ENCODE data around the gene KCP.

Gene KCP

GRCh38 chr7:128910569-128910945 lies at the start of gene KCP:
Gene KCP (minus strand): TSS chr7:128910709. CDS start chr7:128910676, 33 bp downstream.
- H3K27ac ChIP-seq, result no peak within 1 kb of the TSS
- DNase-seq (ENCODE audit: low spot score), result no peak
- CTCF ChIA-PET, result no interaction called here
- no peak for TF ChIP-seq CTCF (conservative IDR thresholded peaks at IDR 0.05; ENCODE audit: low read depth)
- POLR2A ChIA-PET (ENCODE audit: low non-redundant PET), result no interaction called here

- ChIA-PET POLR2A (ENCODE audit: low non-redundant PET) (no interaction called here), CTCF (interaction anchor here (0.5 kb wide), 1 partner anchor 84 kb away, joined by 9 read pairs; no protein-coding TSS in a partner anchor)
- H3K27ac ChIP-seq, result no peak overlapping the region
- DNase-seq (ENCODE audit: low spot score), result no peak
- no peak for TF ChIP-seq CTCF (conservative IDR thresholded peaks at IDR 0.05; ENCODE audit: low read depth)
These were observed 48.8 kb upstream of the KCP start for GRCh38 chr7:128959296-128959695.

GRCh38 chr7:128955981-128956380 lies 45.5 kb upstream of the KCP start:
- DNase-seq (ENCODE audit: low spot score), result no peak
- H3K27ac ChIP-seq, result no peak overlapping the region
- TF ChIP-seq CTCF (conservative IDR thresholded peaks at IDR 0.05; ENCODE audit: low read depth), result no peak
- POLR2A ChIA-PET (ENCODE audit: low non-redundant PET), result no interaction called here
- CTCF ChIA-PET, result no interaction called here

GRCh38 chr7:128954830-128955802 lies 44.6 kb upstream of the KCP start:
- ChIA-PET CTCF (interaction anchor here (0.7 kb wide), 1 partner anchor 209 kb away, joined by 3 read pairs; no protein-coding TSS in a partner anchor), POLR2A (ENCODE audit: low non-redundant PET) (no interaction called here)
- no peak overlapping the region for H3K27ac ChIP-seq
- no peak for DNase-seq (ENCODE audit: low spot score)
- no peak for TF ChIP-seq CTCF (conservative IDR thresholded peaks at IDR 0.05; ENCODE audit: low read depth)

GRCh38 chr7:128954150-128954549 lies 43.6 kb upstream of the KCP start:
- ChIA-PET POLR2A (ENCODE audit: low non-redundant PET) (no interaction called here), CTCF (no interaction called here)
- no peak overlapping the region for H3K27ac ChIP-seq
- no peak for DNase-seq (ENCODE audit: low spot score)
- no peak for TF ChIP-seq CTCF (conservative IDR thresholded peaks at IDR 0.05; ENCODE audit: low read depth)

- POLR2A ChIA-PET (ENCODE audit: low non-redundant PET), result no interaction called here
- no peak for TF ChIP-seq CTCF (conservative IDR thresholded peaks at IDR 0.05; ENCODE audit: low read depth)
- H3K27ac ChIP-seq, result no peak overlapping the region
- DNase-seq (ENCODE audit: low spot score), result no peak
- CTCF ChIA-PET, result no interaction called here
These were observed 40.8 kb upstream of the KCP start for GRCh38 chr7:128951296-128951695.
